ENCODE data around the gene ITGA2.

GRCh38 chr5:53126521-53126920 lies 137.4 kb downstream of the ITGA2 start:
- TF ChIP-seq, protein P1, sequence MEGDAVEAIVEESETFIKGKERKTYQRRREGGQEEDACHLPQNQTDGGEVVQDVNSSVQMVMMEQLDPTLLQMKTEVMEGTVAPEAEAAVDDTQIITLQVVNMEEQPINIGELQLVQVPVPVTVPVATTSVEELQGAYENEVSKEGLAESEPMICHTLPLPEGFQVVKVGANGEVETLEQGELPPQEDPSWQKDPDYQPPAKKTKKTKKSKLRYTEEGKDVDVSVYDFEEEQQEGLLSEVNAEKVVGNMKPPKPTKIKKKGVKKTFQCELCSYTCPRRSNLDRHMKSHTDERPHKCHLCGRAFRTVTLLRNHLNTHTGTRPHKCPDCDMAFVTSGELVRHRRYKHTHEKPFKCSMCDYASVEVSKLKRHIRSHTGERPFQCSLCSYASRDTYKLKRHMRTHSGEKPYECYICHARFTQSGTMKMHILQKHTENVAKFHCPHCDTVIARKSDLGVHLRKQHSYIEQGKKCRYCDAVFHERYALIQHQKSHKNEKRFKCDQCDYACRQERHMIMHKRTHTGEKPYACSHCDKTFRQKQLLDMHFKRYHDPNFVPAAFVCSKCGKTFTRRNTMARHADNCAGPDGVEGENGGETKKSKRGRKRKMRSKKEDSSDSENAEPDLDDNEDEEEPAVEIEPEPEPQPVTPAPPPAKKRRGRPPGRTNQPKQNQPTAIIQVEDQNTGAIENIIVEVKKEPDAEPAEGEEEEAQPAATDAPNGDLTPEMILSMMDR (IDR thresholded peaks at IDR 0.05) = no peak
- TF ChIP-seq EZH2 (IDR thresholded peaks at IDR 0.05; ENCODE audit: borderline replicate concordance, insufficient read depth, low read depth, low read length, poor library complexity, severe bottlenecking) = no peak

All from B cell (primary cell).